Osteocyte (in vitro differentiated cells): ENCODE measurements around the gene LPAR1. TPM values are rescaled to one million over a fixed set of nuclear protein-coding genes. Genes with fewer than 3 reads are reported as not detected.

Experiments used
- DNase-seq: peaks from one replicate; pipeline ENCODE4 v3.0.0; 2021; ENCODE audit warnings: mixed read lengths; ENCODE audit not compliant: unreplicated experiment; ENCODE audit errors: extremely low spot score
- H3K27ac Mint-ChIP-seq: one replicate; pipeline ENCODE4 v1.8.0; 2021; ENCODE audit warnings: mild to moderate bottlenecking, mixed read lengths; ENCODE audit not compliant: unreplicated experiment
- H3K27me3 Mint-ChIP-seq: one replicate; pipeline ENCODE4 v1.8.0; 2021; ENCODE audit warnings: mixed read lengths; ENCODE audit not compliant: unreplicated experiment
- H3K36me3 Mint-ChIP-seq: one replicate; pipeline ENCODE4 v1.8.0; 2021; ENCODE audit warnings: mixed read lengths; ENCODE audit not compliant: unreplicated experiment
- H3K4me1 Mint-ChIP-seq: one replicate; pipeline ENCODE4 v1.8.0; 2021; ENCODE audit warnings: mixed read lengths; ENCODE audit not compliant: unreplicated experiment
- H3K4me3 Mint-ChIP-seq: one replicate; pipeline ENCODE4 v1.8.0; 2021; ENCODE audit warnings: mild to moderate bottlenecking, moderate library complexity, mixed read lengths; ENCODE audit not compliant: unreplicated experiment
- H3K9me3 Mint-ChIP-seq: one replicate; pipeline ENCODE4 v1.8.0; 2021; ENCODE audit warnings: mixed read lengths; ENCODE audit not compliant: unreplicated experiment
- CTCF ChIP-seq: fragments of 200-600 bp; sonication (generic); IDR thresholded peaks from 2 replicates; pipeline ENCODE4 v1.5.0; 2021; ENCODE audit warnings: antibody characterized with exemption, mild to moderate bottlenecking, moderate library complexity
- total RNA-seq: library from RNA; stranded (reverse); gene quantifications from 2 replicates; pipeline ENCODE4 v1.2.1, GENCODE V29; 2021

LPAR1 gene
- total RNA-seq, 1 donor from 2014 or later, result 120 TPM

- no peak for DNase-seq
- TF ChIP-seq CTCF, result no peak
- Mint-ChIP-seq H3K9me3 (peaks cover 4% of the 10 kb centered on the region), H3K36me3 (peaks cover 19% of the 10 kb centered on the region), H3K27ac (peak overlapping the region; percentile 53), H3K4me1 (peaks cover 79% of the 10 kb centered on the region), H3K27me3 (no peaks in the 10 kb centered on the region), H3K4me3 (no peak overlapping the region)
Measured at GRCh38 chr9:110947491-110948044, 90.7 kb downstream of the LPAR1 start.

- H3K9me3 Mint-ChIP-seq, result peaks cover 9% of the 10 kb centered on the region
- no peaks in the 10 kb centered on the region for H3K27me3 Mint-ChIP-seq
- peaks cover 43% of the 10 kb centered on the region for H3K36me3 Mint-ChIP-seq
- H3K27ac Mint-ChIP-seq, result peak overlapping the region; percentile 60
- no peak overlapping the region for H3K4me3 Mint-ChIP-seq
- no peak for TF ChIP-seq CTCF
- peaks cover 74% of the 10 kb centered on the region for H3K4me1 Mint-ChIP-seq
- DNase-seq, result no peak
Measured at GRCh38 chr9:110942522-110942921, 95.7 kb downstream of the LPAR1 start.

- Mint-ChIP-seq H3K27ac (peak overlapping the region; percentile 60), H3K4me1 (peaks cover 79% of the 10 kb centered on the region)
Measured at GRCh38 chr9:110940951-110941557, 97.2 kb downstream of the LPAR1 start.

GRCh38 chr9:110939573-110939972, 98.7 kb downstream of the LPAR1 start:
- Mint-ChIP-seq H3K36me3 (peaks cover 32% of the 10 kb centered on the region), H3K27ac (peak overlapping the region; percentile 83), H3K4me1 (peaks cover 77% of the 10 kb centered on the region), H3K9me3 (peaks cover 6% of the 10 kb centered on the region), H3K4me3 (no peak overlapping the region), H3K27me3 (no peaks in the 10 kb centered on the region)
- no peak for TF ChIP-seq CTCF
- no peak for DNase-seq

More at GRCh38 chr9:110940951-110941557, 97.2 kb downstream of the LPAR1 start:
- no peak for DNase-seq
- Mint-ChIP-seq H3K9me3 (peaks cover 6% of the 10 kb centered on the region), H3K36me3 (peaks cover 36% of the 10 kb centered on the region), H3K27me3 (no peaks in the 10 kb centered on the region), H3K4me3 (no peak overlapping the region)
- TF ChIP-seq CTCF, result no peak

- no peak overlapping the region for H3K4me3 Mint-ChIP-seq
- peaks cover 6% of the 10 kb centered on the region for H3K9me3 Mint-ChIP-seq
- H3K27ac Mint-ChIP-seq, result peak overlapping the region; percentile 83
- TF ChIP-seq CTCF, result no peak
- peaks cover 32% of the 10 kb centered on the region for H3K36me3 Mint-ChIP-seq
- H3K27me3 Mint-ChIP-seq, result no peaks in the 10 kb centered on the region
- H3K4me1 Mint-ChIP-seq, result peaks cover 75% of the 10 kb centered on the region
- DNase-seq, result no peak
Measured at GRCh38 chr9:110939047-110939446, 99.2 kb downstream of the LPAR1 start.
